ENCODE measurements around the gene JMJD4.

DNA sequence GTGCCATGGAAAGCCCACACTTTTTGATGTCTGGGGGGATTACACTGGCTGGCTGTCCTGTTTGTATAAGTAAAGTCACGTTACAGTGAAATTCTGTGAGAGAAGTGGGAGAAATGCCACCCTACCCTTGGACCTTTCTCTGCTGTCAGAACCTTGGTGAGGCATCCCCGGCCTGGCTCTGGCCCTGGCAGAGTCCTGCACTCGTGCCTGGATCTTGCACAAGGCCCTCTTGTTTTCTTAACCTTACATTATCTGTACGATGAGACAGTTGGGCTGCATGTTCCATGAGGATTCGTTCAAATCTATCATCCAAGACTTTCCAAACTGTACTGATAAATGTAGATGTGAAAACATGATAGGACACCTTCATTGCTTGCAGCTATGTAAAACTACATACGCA is 11.6 kb upstream of the JMJD4 start:
- TF ChIP-seq, protein P1, sequence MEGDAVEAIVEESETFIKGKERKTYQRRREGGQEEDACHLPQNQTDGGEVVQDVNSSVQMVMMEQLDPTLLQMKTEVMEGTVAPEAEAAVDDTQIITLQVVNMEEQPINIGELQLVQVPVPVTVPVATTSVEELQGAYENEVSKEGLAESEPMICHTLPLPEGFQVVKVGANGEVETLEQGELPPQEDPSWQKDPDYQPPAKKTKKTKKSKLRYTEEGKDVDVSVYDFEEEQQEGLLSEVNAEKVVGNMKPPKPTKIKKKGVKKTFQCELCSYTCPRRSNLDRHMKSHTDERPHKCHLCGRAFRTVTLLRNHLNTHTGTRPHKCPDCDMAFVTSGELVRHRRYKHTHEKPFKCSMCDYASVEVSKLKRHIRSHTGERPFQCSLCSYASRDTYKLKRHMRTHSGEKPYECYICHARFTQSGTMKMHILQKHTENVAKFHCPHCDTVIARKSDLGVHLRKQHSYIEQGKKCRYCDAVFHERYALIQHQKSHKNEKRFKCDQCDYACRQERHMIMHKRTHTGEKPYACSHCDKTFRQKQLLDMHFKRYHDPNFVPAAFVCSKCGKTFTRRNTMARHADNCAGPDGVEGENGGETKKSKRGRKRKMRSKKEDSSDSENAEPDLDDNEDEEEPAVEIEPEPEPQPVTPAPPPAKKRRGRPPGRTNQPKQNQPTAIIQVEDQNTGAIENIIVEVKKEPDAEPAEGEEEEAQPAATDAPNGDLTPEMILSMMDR (IDR thresholded peaks at IDR 0.05), result no peak
- no peak for TF ChIP-seq POLR2A (IDR thresholded peaks at IDR 0.05)

Data from heart left ventricle (tissue), 13 donors.